ENCODE results near the gene TMBIM4.

TMBIM4 gene

DNA sequence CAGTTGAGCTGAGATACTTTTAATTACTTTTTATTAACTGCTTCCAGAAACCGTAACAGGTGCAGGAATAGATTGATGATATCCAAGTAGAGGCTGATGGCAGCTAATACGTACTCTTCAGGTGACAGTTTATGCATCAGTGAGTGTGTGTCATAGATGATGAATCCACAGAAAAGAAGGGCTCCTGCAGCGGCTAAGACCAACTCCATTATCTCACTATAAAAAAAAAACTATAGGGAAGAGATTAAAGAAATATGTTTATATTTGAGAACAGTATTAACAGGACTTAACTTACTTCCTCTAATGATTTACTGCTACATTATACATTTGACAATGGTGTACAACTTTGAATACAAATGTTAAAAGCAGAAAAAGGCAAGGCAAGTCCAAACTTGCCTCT lies 31.9 kb downstream of the TMBIM4 start:
- H3K27ac ChIP-seq (ENCODE audit: poor library complexity, severe bottlenecking) = no peak overlapping the region
- peaks cover 23% of the 10 kb centered on the region for H3K9me3 ChIP-seq (ENCODE audit: severe bottlenecking)
- no peak for DNase-seq (ENCODE audit: low spot score)
- no peak overlapping the region for H3K4me3 ChIP-seq (ENCODE audit: severe bottlenecking)
- peaks cover 11% of the 10 kb centered on the region for H3K4me1 ChIP-seq (ENCODE audit: insufficient read depth, poor library complexity, severe bottlenecking)
- peaks cover 75% of the 10 kb centered on the region for H3K36me3 ChIP-seq (ENCODE audit: low read depth)
- TF ChIP-seq, protein P1, sequence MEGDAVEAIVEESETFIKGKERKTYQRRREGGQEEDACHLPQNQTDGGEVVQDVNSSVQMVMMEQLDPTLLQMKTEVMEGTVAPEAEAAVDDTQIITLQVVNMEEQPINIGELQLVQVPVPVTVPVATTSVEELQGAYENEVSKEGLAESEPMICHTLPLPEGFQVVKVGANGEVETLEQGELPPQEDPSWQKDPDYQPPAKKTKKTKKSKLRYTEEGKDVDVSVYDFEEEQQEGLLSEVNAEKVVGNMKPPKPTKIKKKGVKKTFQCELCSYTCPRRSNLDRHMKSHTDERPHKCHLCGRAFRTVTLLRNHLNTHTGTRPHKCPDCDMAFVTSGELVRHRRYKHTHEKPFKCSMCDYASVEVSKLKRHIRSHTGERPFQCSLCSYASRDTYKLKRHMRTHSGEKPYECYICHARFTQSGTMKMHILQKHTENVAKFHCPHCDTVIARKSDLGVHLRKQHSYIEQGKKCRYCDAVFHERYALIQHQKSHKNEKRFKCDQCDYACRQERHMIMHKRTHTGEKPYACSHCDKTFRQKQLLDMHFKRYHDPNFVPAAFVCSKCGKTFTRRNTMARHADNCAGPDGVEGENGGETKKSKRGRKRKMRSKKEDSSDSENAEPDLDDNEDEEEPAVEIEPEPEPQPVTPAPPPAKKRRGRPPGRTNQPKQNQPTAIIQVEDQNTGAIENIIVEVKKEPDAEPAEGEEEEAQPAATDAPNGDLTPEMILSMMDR (IDR thresholded peaks at IDR 0.05; ENCODE audit: poor library complexity, severe bottlenecking) = no peak
- H3K27me3 ChIP-seq (ENCODE audit: insufficient read depth, poor library complexity, severe bottlenecking) = no peaks in the 10 kb centered on the region
- ATAC-seq (ENCODE audit: low read depth) = no peak

GRCh38 chr12:66132408-66132807 lies 37.4 kb downstream of the TMBIM4 start:
- H3K9me3 ChIP-seq (ENCODE audit: severe bottlenecking) = no peaks in the 10 kb centered on the region
- H3K27me3 ChIP-seq (ENCODE audit: insufficient read depth, poor library complexity, severe bottlenecking) = no peaks in the 10 kb centered on the region
- ATAC-seq (ENCODE audit: low read depth) (peak; percentile 68), DNase-seq (ENCODE audit: low spot score) (no peak)
- H3K36me3 ChIP-seq (ENCODE audit: low read depth) = peaks cover 41% of the 10 kb centered on the region
- peak overlapping the region; percentile 53 for H3K27ac ChIP-seq (ENCODE audit: poor library complexity, severe bottlenecking)
- H3K4me3 ChIP-seq (ENCODE audit: severe bottlenecking) = no peak overlapping the region
- TF ChIP-seq, protein P1 (IDR thresholded peaks at IDR 0.05; ENCODE audit: poor library complexity, severe bottlenecking) = no peak
- H3K4me1 ChIP-seq (ENCODE audit: insufficient read depth, poor library complexity, severe bottlenecking) = peaks cover 25% of the 10 kb centered on the region

GRCh38 chr12:66131067-66131688 lies 38.6 kb downstream of the TMBIM4 start:
- Histone ChIP-seq H3K9me3 (ENCODE audit: severe bottlenecking) (no peaks in the 10 kb centered on the region), H3K4me1 (ENCODE audit: insufficient read depth, poor library complexity, severe bottlenecking) (peaks cover 25% of the 10 kb centered on the region), H3K4me3 (ENCODE audit: severe bottlenecking) (peak overlapping the region; percentile 96), H3K36me3 (ENCODE audit: low read depth) (peaks cover 41% of the 10 kb centered on the region), H3K27ac (ENCODE audit: poor library complexity, severe bottlenecking) (peak overlapping the region; percentile 53), H3K27me3 (ENCODE audit: insufficient read depth, poor library complexity, severe bottlenecking) (no peaks in the 10 kb centered on the region)
- DNase-seq (ENCODE audit: low spot score) (no peak), ATAC-seq (ENCODE audit: low read depth) (no peak; the same call in 2 of the 3 replicates)
- TF ChIP-seq, protein P1 (IDR thresholded peaks at IDR 0.05; ENCODE audit: poor library complexity, severe bottlenecking) = no peak

- Histone ChIP-seq H3K4me3 (ENCODE audit: severe bottlenecking) (peak within 1 kb of the TSS; percentile 96), H3K27ac (ENCODE audit: poor library complexity, severe bottlenecking) (peak within 1 kb of the TSS; percentile 53), H3K4me1 (ENCODE audit: insufficient read depth, poor library complexity, severe bottlenecking) (peaks cover 25% of the 10 kb centered on the region), H3K36me3 (ENCODE audit: low read depth) (peaks cover 46% of the 10 kb centered on the region), H3K9me3 (ENCODE audit: severe bottlenecking) (no peaks in the 10 kb centered on the region), H3K27me3 (ENCODE audit: insufficient read depth, poor library complexity, severe bottlenecking) (no peaks in the 10 kb centered on the region)
- TF ChIP-seq, protein P1 (IDR thresholded peaks at IDR 0.05; ENCODE audit: poor library complexity, severe bottlenecking) = no peak
- DNase-seq (ENCODE audit: low spot score) (peak; percentile 92), ATAC-seq (ENCODE audit: low read depth) (peak; percentile 90)
Observed at GRCh38 chr12:66130267-66131066, 39.3 kb downstream of the TMBIM4 start, which contains the start of gene LLPH. Gene LLPH (minus strand): TSS chr12:66130750. CDS start chr12:66129106, 1,644 bp downstream.
